Astrocyte of the spinal cord (primary cell): ENCODE measurements around the gene OR11G2.
"Not testable (repeated sequence)": the region's sequence is repeated elsewhere in the genome, so short reads cannot be mapped to it uniquely, and the experiment has no call there.

Experiments used
- DNase-seq: peaks from one replicate; pipeline ENCODE4 v3.0.0; 2011; ENCODE audit warnings: low read depth, low spot score
- H3K4me3 ChIP-seq: 2 replicates; pipeline ENCODE4 v1.5.1; 2011; ENCODE audit warnings: low read depth, mild to moderate bottlenecking, low read length, moderate library complexity
- in situ Hi-C: cut with HindIII; loops from 2 replicates; pipeline ENCODE4 v1.10.0; 2017; ENCODE audit warnings: low sequenced_read_pairs
- TF ChIP-seq, protein P1 (sequence below): IDR thresholded peaks from 2 replicates; pipeline ENCODE4 v1.5.1; 2012; ENCODE audit warnings: low read depth, mild to moderate bottlenecking, low read length, inconsistent platforms

The OR11G2 gene, protein sequence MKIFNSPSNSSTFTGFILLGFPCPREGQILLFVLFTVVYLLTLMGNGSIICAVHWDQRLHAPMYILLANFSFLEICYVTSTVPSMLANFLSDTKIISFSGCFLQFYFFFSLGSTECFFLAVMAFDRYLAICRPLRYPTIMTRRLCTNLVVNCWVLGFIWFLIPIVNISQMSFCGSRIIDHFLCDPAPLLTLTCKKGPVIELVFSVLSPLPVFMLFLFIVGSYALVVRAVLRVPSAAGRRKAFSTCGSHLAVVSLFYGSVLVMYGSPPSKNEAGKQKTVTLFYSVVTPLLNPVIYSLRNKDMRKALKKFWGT

DNA sequence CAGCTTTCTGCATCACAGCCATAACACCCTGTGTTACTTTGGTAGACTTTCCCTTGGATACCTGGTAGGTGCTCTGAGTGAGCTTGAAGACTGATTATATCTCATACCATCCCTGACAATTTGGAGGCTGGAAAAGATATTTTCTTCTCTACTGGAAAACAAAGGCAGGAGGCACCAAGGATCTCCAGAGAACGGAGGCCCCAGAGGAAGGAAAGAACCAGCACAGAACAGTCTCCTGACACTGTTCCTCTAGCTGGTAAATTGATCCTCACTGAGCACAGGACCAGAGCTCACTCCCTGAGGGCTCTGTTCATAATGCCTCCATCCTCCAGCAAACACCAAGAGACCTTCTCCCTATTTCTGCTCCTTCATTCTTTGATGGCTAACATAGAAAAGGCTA is at the start of gene OR11G2:
Gene OR11G2, plus strand, starts transcription at position 301 of the 400 bp plus-strand sequence. CDS start 6,542 bp downstream, outside the sequence.
- in situ Hi-C loops = no loop called here
- TF ChIP-seq, protein P1, sequence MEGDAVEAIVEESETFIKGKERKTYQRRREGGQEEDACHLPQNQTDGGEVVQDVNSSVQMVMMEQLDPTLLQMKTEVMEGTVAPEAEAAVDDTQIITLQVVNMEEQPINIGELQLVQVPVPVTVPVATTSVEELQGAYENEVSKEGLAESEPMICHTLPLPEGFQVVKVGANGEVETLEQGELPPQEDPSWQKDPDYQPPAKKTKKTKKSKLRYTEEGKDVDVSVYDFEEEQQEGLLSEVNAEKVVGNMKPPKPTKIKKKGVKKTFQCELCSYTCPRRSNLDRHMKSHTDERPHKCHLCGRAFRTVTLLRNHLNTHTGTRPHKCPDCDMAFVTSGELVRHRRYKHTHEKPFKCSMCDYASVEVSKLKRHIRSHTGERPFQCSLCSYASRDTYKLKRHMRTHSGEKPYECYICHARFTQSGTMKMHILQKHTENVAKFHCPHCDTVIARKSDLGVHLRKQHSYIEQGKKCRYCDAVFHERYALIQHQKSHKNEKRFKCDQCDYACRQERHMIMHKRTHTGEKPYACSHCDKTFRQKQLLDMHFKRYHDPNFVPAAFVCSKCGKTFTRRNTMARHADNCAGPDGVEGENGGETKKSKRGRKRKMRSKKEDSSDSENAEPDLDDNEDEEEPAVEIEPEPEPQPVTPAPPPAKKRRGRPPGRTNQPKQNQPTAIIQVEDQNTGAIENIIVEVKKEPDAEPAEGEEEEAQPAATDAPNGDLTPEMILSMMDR = no peak
- no peak for DNase-seq
- no peak within 1 kb of the TSS for H3K4me3 ChIP-seq

DNA sequence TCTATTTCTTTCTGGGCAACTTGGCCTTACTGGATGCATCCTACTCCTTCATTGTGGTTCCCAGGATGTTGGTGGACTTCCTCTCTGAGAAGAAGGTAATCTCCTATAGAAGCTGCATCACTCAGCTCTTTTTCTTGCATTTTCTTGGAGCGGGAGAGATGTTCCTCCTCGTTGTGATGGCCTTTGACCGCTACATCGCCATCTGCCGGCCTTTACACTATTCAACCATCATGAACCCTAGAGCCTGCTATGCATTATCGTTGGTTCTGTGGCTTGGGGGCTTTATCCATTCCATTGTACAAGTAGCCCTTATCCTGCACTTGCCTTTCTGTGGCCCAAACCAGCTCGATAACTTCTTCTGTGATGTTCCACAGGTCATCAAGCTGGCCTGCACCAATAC is 46.8 kb upstream of the OR11G2 start:
- DNase-seq = no peak
- in situ Hi-C loops = no loop called here
- TF ChIP-seq, protein P1 = no peak
- H3K4me3 ChIP-seq = no peak overlapping the region

DNA sequence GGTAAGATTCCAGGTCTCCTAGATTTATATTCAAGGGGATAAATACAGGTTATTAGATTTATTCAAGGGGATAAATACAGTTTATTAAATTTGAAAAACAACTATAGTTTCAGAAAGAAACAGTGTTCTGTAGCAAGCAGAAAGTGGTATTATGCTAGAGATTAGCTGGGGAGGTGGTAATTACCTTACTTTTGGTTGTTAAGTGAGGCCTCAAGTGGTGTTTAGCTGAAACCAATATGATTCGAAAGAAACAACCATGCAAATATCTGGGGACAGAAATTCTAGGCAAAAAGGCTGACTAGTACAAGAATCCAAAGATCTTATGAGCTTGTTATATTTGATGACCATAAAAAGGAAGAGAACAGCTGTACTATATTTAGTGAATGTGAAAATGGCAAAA is 45.9 kb upstream of the OR11G2 start:
- DNase-seq = no peak
- in situ Hi-C loops = no loop called here
- TF ChIP-seq, protein P1 = no peak
- no peak overlapping the region for H3K4me3 ChIP-seq

DNA sequence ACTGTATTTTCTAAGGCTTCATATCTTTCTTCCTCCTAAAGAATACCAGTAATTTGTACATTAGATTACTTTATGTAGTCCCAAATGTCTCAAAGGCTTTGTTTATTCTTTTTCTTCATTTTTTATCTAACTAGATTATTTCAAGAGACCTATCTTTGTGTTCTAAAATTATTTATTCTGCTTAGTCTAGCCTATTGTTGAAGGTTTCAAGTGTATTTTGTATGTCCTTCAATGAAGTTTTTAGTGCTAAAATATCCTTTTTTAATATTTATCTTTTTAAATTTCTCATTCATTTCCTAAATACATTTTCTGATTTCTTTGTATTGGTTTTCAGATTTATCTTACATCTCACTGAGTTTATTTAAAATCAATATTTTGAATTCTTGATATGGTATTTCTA is 26.2 kb upstream of the OR11G2 start:
- TF ChIP-seq, protein P1 = no peak
- no peak for DNase-seq
- H3K4me3 ChIP-seq = no peak overlapping the region
- in situ Hi-C loops = no loop called here

DNA sequence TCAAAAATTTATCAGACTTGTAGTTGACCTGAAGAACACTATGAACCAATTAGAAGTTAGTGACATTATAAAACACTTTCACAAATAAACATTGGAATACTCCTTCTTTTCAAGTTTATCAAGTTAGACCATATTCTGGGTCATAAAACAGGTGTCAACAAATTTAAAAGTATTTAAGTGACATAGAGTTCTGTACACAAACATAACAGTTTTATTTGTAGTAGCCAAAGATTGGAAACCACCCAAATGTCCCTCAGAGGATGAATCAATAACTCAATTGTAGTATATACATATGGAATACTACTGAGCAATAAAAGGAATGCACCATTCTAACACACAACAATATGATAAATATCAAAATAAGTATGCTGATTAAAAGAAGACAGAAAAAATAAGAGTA is 23.6 kb upstream of the OR11G2 start:
- in situ Hi-C loops = no loop called here
- no peak for DNase-seq
- TF ChIP-seq, protein P1 = no peak
- H3K4me3 ChIP-seq = no peak overlapping the region

DNA sequence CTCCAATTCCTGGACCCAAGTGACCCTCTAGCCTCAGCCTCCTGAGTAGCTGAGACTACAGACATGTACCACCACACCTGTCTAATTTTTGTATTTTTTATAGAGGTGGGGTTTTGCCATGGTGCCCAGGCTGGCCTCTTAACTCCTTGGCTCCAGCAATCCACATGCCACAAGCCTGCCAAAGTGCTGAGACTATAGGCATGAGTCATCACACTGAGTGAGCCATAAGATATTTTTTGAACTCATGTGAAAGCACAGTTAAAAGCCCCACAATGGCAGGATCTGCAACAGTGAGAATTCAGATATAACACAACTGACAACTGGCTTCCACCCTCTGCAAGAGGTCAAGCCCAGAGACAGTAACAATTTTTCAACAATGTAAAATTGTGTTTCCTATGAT is 20.8 kb upstream of the OR11G2 start:
- in situ Hi-C loops, DNase-seq, H3K4me3 ChIP-seq: not testable (repeated sequence)

DNA sequence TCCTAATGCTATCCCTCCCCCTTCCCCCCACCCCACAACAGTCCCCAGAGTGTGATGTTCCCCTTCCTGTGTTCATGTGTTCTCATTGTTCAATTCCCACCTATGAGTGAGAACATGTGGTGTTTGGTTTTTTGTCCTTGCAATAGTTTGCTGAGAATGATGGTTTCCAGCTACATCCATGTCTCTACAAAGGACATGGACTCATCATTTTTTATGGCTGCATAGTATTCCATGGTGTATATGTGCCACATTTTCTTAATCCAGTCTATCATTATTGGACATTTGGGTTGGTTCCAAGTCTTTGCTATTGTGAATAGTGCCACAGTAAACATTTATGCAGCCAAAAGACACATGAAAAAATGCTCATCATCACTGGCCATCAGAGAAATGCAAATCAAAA is 16.5 kb upstream of the OR11G2 start:
- DNase-seq, H3K4me3 ChIP-seq, in situ Hi-C loops: not testable (repeated sequence)

DNA sequence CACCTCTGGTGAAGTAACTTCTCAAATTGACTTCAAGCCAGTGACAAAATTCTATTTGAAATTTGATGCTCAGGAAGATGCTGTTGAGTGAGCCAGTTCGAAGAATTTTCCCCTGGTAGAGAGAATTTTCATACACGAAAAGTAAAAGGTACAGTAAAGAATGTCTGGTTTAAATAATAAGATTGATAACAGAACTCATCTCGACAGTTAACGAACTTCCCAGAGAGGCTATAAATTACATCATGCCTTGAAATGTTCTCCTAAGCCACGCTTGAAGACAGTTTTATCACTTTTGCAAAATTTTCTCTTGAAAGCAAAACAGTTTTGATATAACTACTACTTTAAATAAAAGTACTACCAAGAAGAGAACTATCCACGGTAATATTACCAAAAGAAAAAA is 14.4 kb upstream of the OR11G2 start:
- TF ChIP-seq, protein P1 = no peak
- H3K4me3 ChIP-seq = no peak overlapping the region
- in situ Hi-C loops = no loop called here
- DNase-seq = no peak
